Colonic mucosa (tissue), 4 donors: Measurements from ENCODE around the gene SCLT1. TPM values are rescaled to one million over a fixed set of nuclear protein-coding genes. Genes with fewer than 3 reads are reported as not detected.

Experiments
- DNase-seq: peaks from one replicate; pipeline ENCODE4 v3.0.0-alpha.2; 2020
- H3K27ac ChIP-seq: fragments of 200-600 bp; one replicate; pipeline ENCODE4 v1.8.0; 2021
- H3K27me3 ChIP-seq: fragments of 200-600 bp; one replicate; pipeline ENCODE4 v1.8.0; 2021
- H3K36me3 ChIP-seq: fragments of 200-600 bp; one replicate; pipeline ENCODE4 v1.8.0; 2021
- H3K4me1 ChIP-seq: fragments of 200-600 bp; one replicate; pipeline ENCODE4 v1.8.0; 2021; ENCODE audit warnings: mild to moderate bottlenecking
- H3K4me3 ChIP-seq: fragments of 200-600 bp; one replicate; pipeline ENCODE4 v1.8.0; 2021
- H3K9ac ChIP-seq, 2 donors: one replicate each; pipeline ENCODE4 v1.7.0; 2013; ENCODE audit warnings: control low read depth in 2 of 2, low read depth in 2 of 2, low read length in 2 of 2
- H3K9me3 ChIP-seq: fragments of 200-600 bp; one replicate; pipeline ENCODE4 v1.8.0; 2021
- intact Hi-C: fragments of 100-400 bp; cut with DNase I; formaldehyde crosslinking; loops from one replicate; pipeline ENCODE4 v1.14.1; 2022
- total RNA-seq, 2 donors: library from RNA; stranded (reverse); fragmentation: NEBNext Ultra II Directional in 1 of 2; extraction: Animal tissue kit (Norgen Biotek cat#: 25700) in 1 of 2; gene quantifications; one replicate each; pipeline ENCODE4 v1.2.1, GENCODE V29; 2021
- TF ChIP-seq, protein P1 (sequence below): fragments of 200-600 bp; IDR thresholded peaks from one replicate; pipeline ENCODE4 v1.8.0; 2022; ENCODE audit warnings: antibody characterized with exemption, mild to moderate bottlenecking
- donor health status: healthy.
- donor health status: DM: no; HTN: no; CAD: no.
- donor health status: DM: no; HTN: no; CAD: no.

The SCLT1 gene
- total RNA-seq, 2 donors from 2014 or later = 8.4 to 13.9 TPM

GRCh38 chr4:128847082-128847724 lies 246.1 kb downstream of the SCLT1 start:
- no peak overlapping the region for H3K9ac ChIP-seq
- H3K27ac ChIP-seq = no peak overlapping the region
- no peak overlapping the region for H3K4me3 ChIP-seq
- H3K4me1 ChIP-seq = no peaks in the 10 kb centered on the region
- H3K36me3 ChIP-seq = no peaks in the 10 kb centered on the region
- no peaks in the 10 kb centered on the region for H3K9me3 ChIP-seq
- no peaks in the 10 kb centered on the region for H3K27me3 ChIP-seq
- DNase-seq = no peak
- intact Hi-C loops = no loop called here
- TF ChIP-seq, protein P1, sequence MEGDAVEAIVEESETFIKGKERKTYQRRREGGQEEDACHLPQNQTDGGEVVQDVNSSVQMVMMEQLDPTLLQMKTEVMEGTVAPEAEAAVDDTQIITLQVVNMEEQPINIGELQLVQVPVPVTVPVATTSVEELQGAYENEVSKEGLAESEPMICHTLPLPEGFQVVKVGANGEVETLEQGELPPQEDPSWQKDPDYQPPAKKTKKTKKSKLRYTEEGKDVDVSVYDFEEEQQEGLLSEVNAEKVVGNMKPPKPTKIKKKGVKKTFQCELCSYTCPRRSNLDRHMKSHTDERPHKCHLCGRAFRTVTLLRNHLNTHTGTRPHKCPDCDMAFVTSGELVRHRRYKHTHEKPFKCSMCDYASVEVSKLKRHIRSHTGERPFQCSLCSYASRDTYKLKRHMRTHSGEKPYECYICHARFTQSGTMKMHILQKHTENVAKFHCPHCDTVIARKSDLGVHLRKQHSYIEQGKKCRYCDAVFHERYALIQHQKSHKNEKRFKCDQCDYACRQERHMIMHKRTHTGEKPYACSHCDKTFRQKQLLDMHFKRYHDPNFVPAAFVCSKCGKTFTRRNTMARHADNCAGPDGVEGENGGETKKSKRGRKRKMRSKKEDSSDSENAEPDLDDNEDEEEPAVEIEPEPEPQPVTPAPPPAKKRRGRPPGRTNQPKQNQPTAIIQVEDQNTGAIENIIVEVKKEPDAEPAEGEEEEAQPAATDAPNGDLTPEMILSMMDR = no peak

DNA sequence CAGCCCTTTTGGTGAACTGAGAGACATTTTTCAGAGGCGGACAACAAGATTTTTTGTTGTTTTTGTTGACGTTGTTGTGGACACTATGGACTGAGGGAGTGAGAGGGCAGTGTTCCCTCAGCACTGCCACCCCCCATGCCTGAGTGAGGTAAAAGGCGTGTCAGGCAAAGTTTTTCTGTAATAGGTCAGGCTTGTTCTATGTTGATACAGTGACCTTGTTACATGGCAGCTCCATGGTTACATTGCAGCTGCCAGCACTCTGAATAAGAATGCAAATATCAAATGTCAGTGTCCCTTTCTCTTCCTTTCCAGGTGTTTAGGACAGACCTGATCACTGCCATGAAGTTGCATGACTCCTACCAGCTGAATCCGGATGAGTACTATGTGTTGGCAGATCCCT lies 247.3 kb downstream of the SCLT1 start:
- Histone ChIP-seq H3K4me3 (no peak overlapping the region), H3K27ac (no peak overlapping the region), H3K4me1 (no peaks in the 10 kb centered on the region), H3K27me3 (no peaks in the 10 kb centered on the region), H3K36me3 (no peaks in the 10 kb centered on the region), H3K9ac (no peak overlapping the region), H3K9me3 (no peaks in the 10 kb centered on the region)
- no peak for DNase-seq
- TF ChIP-seq, protein P1 = no peak
- intact Hi-C loops = no loop called here

- H3K4me3 ChIP-seq = no peak overlapping the region
- TF ChIP-seq, protein P1 = no peak
- intact Hi-C loops = no loop called here
- H3K27me3 ChIP-seq = no peaks in the 10 kb centered on the region
- DNase-seq = no peak
- no peaks in the 10 kb centered on the region for H3K9me3 ChIP-seq
- no peaks in the 10 kb centered on the region for H3K36me3 ChIP-seq
- H3K9ac ChIP-seq = no peak overlapping the region
- no peaks in the 10 kb centered on the region for H3K4me1 ChIP-seq
- no peak overlapping the region for H3K27ac ChIP-seq
Measured at GRCh38 chr4:128844931-128845330, 248.4 kb downstream of the SCLT1 start.

DNA sequence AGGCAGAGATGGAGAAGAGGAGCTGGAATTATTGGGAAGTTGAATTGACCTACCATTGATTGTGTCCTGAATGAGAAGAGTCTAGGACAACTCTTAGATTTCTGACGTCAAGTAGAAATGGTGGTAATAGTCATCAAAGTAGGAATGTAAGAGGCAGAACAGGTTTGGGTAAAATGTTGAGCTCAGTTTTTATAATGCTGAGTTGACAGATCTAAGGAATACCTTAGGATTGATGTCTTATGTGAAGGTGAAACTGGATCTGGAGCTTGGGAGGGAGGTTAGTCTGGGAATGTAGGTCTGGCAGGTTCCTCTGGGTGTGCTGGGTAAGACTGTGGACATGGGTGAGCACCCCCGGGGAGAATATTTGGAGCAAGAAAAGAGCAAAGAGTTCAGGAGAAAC lies 251.9 kb downstream of the SCLT1 start:
- Histone ChIP-seq H3K9me3 (no peaks in the 10 kb centered on the region), H3K9ac (no peak overlapping the region), H3K4me3 (no peak overlapping the region), H3K27me3 (no peaks in the 10 kb centered on the region), H3K27ac (no peak overlapping the region), H3K36me3 (no peaks in the 10 kb centered on the region), H3K4me1 (no peaks in the 10 kb centered on the region)
- TF ChIP-seq, protein P1 = no peak
- intact Hi-C loops = no loop called here
- no peak for DNase-seq

DNA sequence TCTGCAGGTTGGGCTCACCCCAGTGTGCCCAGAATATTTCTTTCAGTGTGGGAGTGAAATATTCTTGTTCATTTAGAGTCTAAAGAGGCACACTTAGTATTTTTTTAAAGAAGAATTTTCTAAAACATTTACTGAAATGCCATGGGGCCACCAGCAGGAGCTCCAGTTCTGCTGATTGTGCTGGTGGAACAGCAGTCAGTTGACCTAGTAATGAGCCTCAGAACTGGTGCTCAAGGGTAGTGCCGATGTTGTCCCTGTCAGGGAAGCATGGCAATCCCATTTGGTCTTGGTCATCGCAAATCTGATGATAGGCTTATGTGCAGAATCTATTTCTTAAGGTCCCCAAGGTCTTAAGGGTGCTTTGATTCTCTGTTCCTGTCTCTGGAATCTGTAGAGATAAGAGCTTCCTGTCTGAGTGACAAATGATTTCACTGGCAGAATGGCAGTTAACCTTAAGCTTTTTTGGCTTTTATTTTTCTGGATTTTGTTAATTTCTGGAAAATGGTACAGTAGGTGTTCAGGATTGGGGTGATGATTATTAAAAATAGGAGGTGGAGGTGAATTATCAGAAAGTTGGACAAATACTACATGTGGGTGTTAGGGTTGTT lies 252.5 kb downstream of the SCLT1 start:
- DNase-seq = no peak
- TF ChIP-seq, protein P1 = no peak
- H3K27me3 ChIP-seq = no peaks in the 10 kb centered on the region
- intact Hi-C loops = no loop called here
- H3K27ac ChIP-seq = no peak overlapping the region
- no peaks in the 10 kb centered on the region for H3K36me3 ChIP-seq
- no peaks in the 10 kb centered on the region for H3K9me3 ChIP-seq
- no peak overlapping the region for H3K4me3 ChIP-seq
- no peaks in the 10 kb centered on the region for H3K4me1 ChIP-seq
- H3K9ac ChIP-seq = no peak overlapping the region
